HCT116 (cell line): ENCODE data around the gene RC3H1. TPM values are rescaled to one million over a fixed set of nuclear protein-coding genes. Genes with fewer than 3 reads are reported as not detected.

Experiments
- ATAC-seq: fragments of 200-7000 bp; cut with Tn5 transposase; 2 replicates; pipeline ENCODE4 v1.9.1; 2020; ENCODE audit warnings: mild to moderate bottlenecking, moderate library complexity
- BruUV-seq: library from RNA; stranded (reverse); fragments of 400-500 nt; replicated peaks from 2 replicates; lab custom pipeline; 2021; lab: Mats Ljungman, UMichigan
- CTCF ChIA-PET: fragments of 300-600 bp; sonication (Branson Sonifier 250); formaldehyde crosslinking; loops from one replicate; lab custom pipeline; 2021; ENCODE audit warnings: antibody characterized with exemption; lab: Charles Lee
- POLR2A ChIA-PET: fragments of 300-600, 350-600 bp; sonication (Branson Sonifier 250); formaldehyde crosslinking; loops from one replicate; lab custom pipeline; 2021; ENCODE audit warnings: antibody characterized with exemption; lab: Charles Lee
- RAD21 ChIA-PET, 2 experiments: fragments of 300-600 bp; sonication (Branson Sonifier 250); formaldehyde crosslinking; loops; one replicate each; lab custom pipeline; 2023; ENCODE audit warnings: low total read pairs in 2 of 2; ENCODE audit not compliant: uncharacterized antibody in 2 of 2, unreplicated experiment in 2 of 2, low non-redundant PET in 1 of 2; lab: Charles Lee
- DNase-seq: peaks from one replicate; pipeline ENCODE4 v3.0.0-alpha.2; 2010; ENCODE audit warnings: low read depth, low spot score
- H2AFZ ChIP-seq: fragments of 200-600 bp; shearing (Covaris generic), sonication (generic); 2 replicates; pipeline ENCODE4 v1.6.1; 2017; ENCODE audit warnings: low read depth, mixed run types, mixed read lengths, antibody characterized with exemption, low read length; ENCODE audit not compliant: poor library complexity, severe bottlenecking
- H3K27ac ChIP-seq: 2 replicates; pipeline ENCODE4 v1.5.1; 2012; ENCODE audit warnings: low read depth, low read length
- H3K27me3 ChIP-seq: fragments of 200-600 bp; sonication (generic); 2 replicates; pipeline ENCODE4 v1.6.1; 2016; ENCODE audit warnings: mixed run types, low read length, mixed read lengths; ENCODE audit not compliant: insufficient read depth
- H3K36me3 ChIP-seq, 2 experiments: fragments of 200-500 bp in 1 of 2; fragments of 200-600 bp in 1 of 2; sonication (Bioruptor generic) in 1 of 2; sonication (generic) in 1 of 2; 2 replicates each; pipeline versions ENCODE4 v1.5.1 to v1.6.1; 2014 to 2016; ENCODE audit warnings: low read length in 2 of 2, inconsistent platforms in 1 of 2, mixed read lengths in 1 of 2, mixed run types in 1 of 2; ENCODE audit not compliant: insufficient read depth in 2 of 2, control insufficient read depth in 1 of 2
- H3K4me1 ChIP-seq, 2 experiments: fragments of 200-600 bp in 1 of 2; sonication (generic) in 1 of 2; 2 replicates each; pipeline versions ENCODE4 v1.5.1 to v1.6.1; 2012 to 2017; ENCODE audit warnings: low read length in 2 of 2, inconsistent platforms in 1 of 2, mild to moderate bottlenecking in 1 of 2, mixed read lengths in 1 of 2, mixed run types in 1 of 2, moderate library complexity in 1 of 2; ENCODE audit not compliant: insufficient read depth in 2 of 2, control insufficient read depth in 1 of 2
- H3K4me2 ChIP-seq: fragments of 200-600 bp; sonication (generic); 2 replicates; pipeline ENCODE4 v1.6.1; 2017; ENCODE audit warnings: mixed run types, low read length, mixed read lengths
- H3K4me3 ChIP-seq, 2 experiments: fragments of 200-600 bp in 1 of 2; sonication (generic) in 1 of 2; replicated peaks in 1 of 2; 2 replicates each; pipeline ENCODE4 v1.5.1; 2011 to 2016; ENCODE audit warnings: low read length in 2 of 2, control low read depth in 1 of 2, low read depth in 1 of 2, mild to moderate bottlenecking in 1 of 2, mixed read lengths in 1 of 2, mixed run types in 1 of 2
- H3K79me2 ChIP-seq: fragments of 200-600 bp; sonication (generic); 2 replicates; pipeline ENCODE4 v1.6.1; 2017; ENCODE audit warnings: mild to moderate bottlenecking, mixed run types, low read length, moderate library complexity, mixed read lengths; ENCODE audit not compliant: insufficient read depth
- H3K9ac ChIP-seq: fragments of 200-600 bp; sonication (generic); 2 replicates; pipeline ENCODE4 v1.6.1; 2016; ENCODE audit warnings: low read length, mixed read lengths
- H3K9me2 ChIP-seq: fragments of 200-600 bp; sonication (generic), shearing (Covaris generic); 2 replicates; pipeline ENCODE4 v1.6.1; 2017; ENCODE audit warnings: mixed run types, mild to moderate bottlenecking, moderate library complexity; ENCODE audit not compliant: insufficient read depth
- H3K9me3 ChIP-seq, 2 experiments: fragments of 200-500 bp in 1 of 2; fragments of 200-600 bp in 1 of 2; sonication (Bioruptor generic) in 1 of 2; sonication (generic) in 1 of 2; 2 replicates each; pipeline ENCODE4 v1.6.1; 2014 to 2017; ENCODE audit warnings: low read length in 2 of 2, mixed read lengths in 2 of 2, inconsistent platforms in 1 of 2, low read depth in 1 of 2, mild to moderate bottlenecking in 1 of 2, mixed run types in 1 of 2, moderate library complexity in 1 of 2; ENCODE audit not compliant: control insufficient read depth in 1 of 2, insufficient read depth in 1 of 2
- H4K20me1 ChIP-seq: fragments of 200-600 bp; sonication (generic), shearing (Covaris generic); 2 replicates; pipeline ENCODE4 v1.6.1; 2017; ENCODE audit warnings: mixed run types, mild to moderate bottlenecking, moderate library complexity; ENCODE audit not compliant: insufficient read depth
- CEBPB ChIP-seq: IDR thresholded peaks from 2 replicates; pipeline ENCODE4 v1.6.1; 2012; ENCODE audit warnings: low read depth
- RAD21 ChIP-seq: IDR thresholded peaks from 2 replicates; pipeline ENCODE4 v1.6.1; 2012; ENCODE audit warnings: low read depth, mild to moderate bottlenecking
- ZFX ChIP-seq: fragments of 450-650 bp; IDR thresholded peaks from 2 replicates; pipeline ENCODE4 v1.6.1; 2017
- ZNF274 ChIP-seq: fragments of 200-500 bp; sonication (Bioruptor generic); IDR thresholded peaks from 2 replicates; pipeline ENCODE4 v1.6.1; 2014; ENCODE audit warnings: mild to moderate bottlenecking, low read depth, low read length, inconsistent platforms
- intact Hi-C: fragments of 100-400 bp; cut with micrococcal nuclease; formaldehyde crosslinking; loops from 2 replicates; pipeline ENCODE4 v1.10.0; 2022
- total RNA-seq: library from RNA; stranded (reverse); gene quantifications from one replicate; pipeline ENCODE4 v1.2.1, GENCODE V29; 2021; ENCODE audit not compliant: unreplicated experiment
- TF ChIP-seq, protein P1 (sequence below): IDR thresholded peaks from 2 replicates; pipeline ENCODE4 v1.6.1; 2012
- TF ChIP-seq, protein P2 (sequence below): IDR thresholded peaks from 2 replicates; pipeline ENCODE4 v1.6.1; 2012; ENCODE audit warnings: low read depth

RC3H1 gene
- total RNA-seq, 1 experiment from 2014 or later, result 23.6 TPM

DNA sequence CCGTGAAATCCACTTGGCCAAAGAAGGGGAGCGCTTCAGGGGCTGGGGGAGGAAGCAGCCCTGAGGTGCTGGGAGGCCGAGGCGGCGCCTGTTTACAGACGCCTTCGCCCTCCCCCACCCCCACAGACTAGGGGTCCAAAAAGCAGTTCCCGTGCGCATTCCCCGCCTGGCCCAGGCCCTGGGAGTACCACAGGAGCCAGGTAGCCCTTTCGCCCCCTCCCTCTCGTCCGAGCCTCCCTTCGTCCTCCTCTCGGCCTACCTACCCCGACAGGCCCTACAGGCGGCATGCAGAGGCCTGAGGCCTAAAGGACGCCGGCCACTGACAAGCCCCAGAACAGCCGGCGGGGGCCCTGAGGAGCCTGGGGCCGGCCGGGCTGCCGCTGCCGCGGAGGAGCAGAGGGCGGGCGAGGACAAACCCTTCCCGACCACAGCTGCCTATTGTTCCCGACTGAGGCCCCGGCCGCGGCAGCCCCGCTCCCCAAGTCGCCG, 522 bp downstream of the RC3H1 start:
- H3K27ac ChIP-seq, result peak overlapping the region; percentile 87
- CTCF ChIA-PET, result no interaction called here

More for the DNA sequence above, 522 bp downstream of the RC3H1 start:
- no peaks in the 10 kb centered on the region for H3K9me3 ChIP-seq
- peak; percentile 64 for ATAC-seq
- H4K20me1 ChIP-seq, result peaks cover 7% of the 10 kb centered on the region; the same call in 1 of the 2 replicates
- BruUV-seq, result no TSS peak
- no peak overlapping the region for H2AFZ ChIP-seq
- intact Hi-C loops, result no loop called here
- peaks cover 56% of the 10 kb centered on the region for H3K79me2 ChIP-seq
- peaks cover 17 to 27% of the 10 kb centered on the region in 2 experiments for H3K4me1 ChIP-seq
- H3K4me2 ChIP-seq, result peak overlapping the region; percentile 82
- H3K9me2 ChIP-seq, result no peaks in the 10 kb centered on the region
- H3K27me3 ChIP-seq, result no peaks in the 10 kb centered on the region
- TF ChIP-seq ZNF274 (no peak), RAD21 (no peak), CEBPB (no peak), ZFX (peak; percentile 97)
- TF ChIP-seq, protein P1, sequence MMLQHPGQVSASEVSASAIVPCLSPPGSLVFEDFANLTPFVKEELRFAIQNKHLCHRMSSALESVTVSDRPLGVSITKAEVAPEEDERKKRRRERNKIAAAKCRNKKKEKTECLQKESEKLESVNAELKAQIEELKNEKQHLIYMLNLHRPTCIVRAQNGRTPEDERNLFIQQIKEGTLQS, result no peak
- TF ChIP-seq, protein P2, sequence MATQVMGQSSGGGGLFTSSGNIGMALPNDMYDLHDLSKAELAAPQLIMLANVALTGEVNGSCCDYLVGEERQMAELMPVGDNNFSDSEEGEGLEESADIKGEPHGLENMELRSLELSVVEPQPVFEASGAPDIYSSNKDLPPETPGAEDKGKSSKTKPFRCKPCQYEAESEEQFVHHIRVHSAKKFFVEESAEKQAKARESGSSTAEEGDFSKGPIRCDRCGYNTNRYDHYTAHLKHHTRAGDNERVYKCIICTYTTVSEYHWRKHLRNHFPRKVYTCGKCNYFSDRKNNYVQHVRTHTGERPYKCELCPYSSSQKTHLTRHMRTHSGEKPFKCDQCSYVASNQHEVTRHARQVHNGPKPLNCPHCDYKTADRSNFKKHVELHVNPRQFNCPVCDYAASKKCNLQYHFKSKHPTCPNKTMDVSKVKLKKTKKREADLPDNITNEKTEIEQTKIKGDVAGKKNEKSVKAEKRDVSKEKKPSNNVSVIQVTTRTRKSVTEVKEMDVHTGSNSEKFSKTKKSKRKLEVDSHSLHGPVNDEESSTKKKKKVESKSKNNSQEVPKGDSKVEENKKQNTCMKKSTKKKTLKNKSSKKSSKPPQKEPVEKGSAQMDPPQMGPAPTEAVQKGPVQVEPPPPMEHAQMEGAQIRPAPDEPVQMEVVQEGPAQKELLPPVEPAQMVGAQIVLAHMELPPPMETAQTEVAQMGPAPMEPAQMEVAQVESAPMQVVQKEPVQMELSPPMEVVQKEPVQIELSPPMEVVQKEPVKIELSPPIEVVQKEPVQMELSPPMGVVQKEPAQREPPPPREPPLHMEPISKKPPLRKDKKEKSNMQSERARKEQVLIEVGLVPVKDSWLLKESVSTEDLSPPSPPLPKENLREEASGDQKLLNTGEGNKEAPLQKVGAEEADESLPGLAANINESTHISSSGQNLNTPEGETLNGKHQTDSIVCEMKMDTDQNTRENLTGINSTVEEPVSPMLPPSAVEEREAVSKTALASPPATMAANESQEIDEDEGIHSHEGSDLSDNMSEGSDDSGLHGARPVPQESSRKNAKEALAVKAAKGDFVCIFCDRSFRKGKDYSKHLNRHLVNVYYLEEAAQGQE, result no peak
- TF ChIP-seq, all 23 proteins: peak for 1
- ChIA-PET POLR2A (interaction anchor here (1.4 kb wide), 1 partner anchor 154 kb away, joined by 4 read pairs; the partner anchor contains the start of genes GAS5 and ZBTB37), RAD21 (no interaction called here)
- no peaks in the 10 kb centered on the region for H3K36me3 ChIP-seq
- peak overlapping the region; percentile 91 for H3K9ac ChIP-seq
- no peak for DNase-seq
- H3K4me3 ChIP-seq, result peak overlapping the region; percentile 79 to 87
